GM19455 (cell line): ENCODE measurements around the gene MRPL17.
"Not testable (repeated sequence)": the region's sequence is repeated elsewhere in the genome, so short reads cannot be mapped to it uniquely, and the experiment has no call there.

Source experiments
- ATAC-seq: cut with Tn5 transposase; IDR thresholded peaks from one replicate; pipeline ENCODE4 v1.9.1; 2021; ENCODE audit not compliant: unreplicated experiment

The MRPL17 gene

GRCh38 chr11:6682936-6683861 lies at the start of gene MRPL17:
MRPL17 (minus strand) TSS chr11:6683340; CDS start chr11:6683296, 44 bp downstream.
- ATAC-seq, result peak; percentile 93

DNA sequence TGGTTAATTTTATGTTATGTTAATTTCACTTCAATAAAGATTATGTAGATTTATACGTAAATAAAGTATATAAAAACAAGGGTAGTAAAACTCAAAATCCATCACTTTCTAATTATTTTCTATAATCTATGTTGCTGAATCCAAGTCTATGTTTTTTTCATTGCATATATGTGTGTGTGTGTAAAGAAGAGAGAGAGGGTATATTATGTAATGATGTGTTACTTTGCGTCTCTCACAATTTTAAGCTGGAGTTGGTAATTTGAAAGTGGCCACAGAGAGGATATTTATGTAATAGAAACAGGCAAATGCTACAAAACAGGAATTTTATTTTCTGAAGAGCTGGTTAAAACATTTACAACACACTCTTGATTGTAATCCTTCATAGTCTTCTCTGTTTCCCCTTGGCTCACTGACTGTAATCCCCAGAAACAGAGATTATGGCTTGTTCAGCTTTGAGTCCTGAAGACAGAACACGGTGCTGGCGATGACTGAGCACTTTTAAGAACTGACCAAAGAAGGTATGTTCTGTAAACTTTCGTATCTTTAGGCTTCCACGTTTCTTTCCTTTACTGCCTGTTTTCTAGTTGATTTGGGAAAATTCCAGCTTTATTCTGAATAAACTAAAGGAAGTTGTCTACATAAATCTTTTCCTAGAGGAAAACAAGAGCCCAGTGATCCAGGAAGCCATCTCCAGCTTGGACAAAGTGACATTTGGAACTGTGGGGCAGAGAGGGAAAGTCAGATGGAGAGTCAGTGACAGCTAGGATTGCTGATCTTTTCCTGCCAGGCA lies 45.0 kb upstream of the MRPL17 start:
- no peak for ATAC-seq

GRCh38 chr11:6725386-6725896 lies 42.3 kb upstream of the MRPL17 start:
- ATAC-seq, result no peak

- no peak for ATAC-seq
Measured at GRCh38 chr11:6724013-6724412, 40.9 kb upstream of the MRPL17 start.

DNA sequence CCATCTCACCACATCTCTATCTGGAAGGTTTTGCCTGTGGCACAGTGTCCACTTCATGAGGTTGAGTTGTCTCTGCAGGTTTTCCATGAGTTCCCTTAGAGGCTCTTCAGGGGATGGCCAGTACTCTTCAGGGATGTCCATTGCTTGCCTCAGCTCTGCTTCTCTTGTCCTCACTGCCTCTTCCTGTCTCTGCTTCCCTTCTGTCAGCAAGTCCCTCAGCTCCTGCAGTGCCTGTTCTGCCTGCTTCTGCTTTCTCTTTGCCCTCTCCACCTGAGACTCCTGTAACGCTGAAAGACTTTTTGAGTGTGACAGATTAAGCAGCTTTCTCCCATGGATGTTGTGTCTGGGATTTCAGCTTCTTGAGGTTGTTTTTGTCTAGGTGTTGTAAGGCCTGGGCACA lies 38.2 kb upstream of the MRPL17 start:
- no peak for ATAC-seq

- no peak for ATAC-seq
Measured at GRCh38 chr11:6719576-6719975, 36.4 kb upstream of the MRPL17 start.

DNA sequence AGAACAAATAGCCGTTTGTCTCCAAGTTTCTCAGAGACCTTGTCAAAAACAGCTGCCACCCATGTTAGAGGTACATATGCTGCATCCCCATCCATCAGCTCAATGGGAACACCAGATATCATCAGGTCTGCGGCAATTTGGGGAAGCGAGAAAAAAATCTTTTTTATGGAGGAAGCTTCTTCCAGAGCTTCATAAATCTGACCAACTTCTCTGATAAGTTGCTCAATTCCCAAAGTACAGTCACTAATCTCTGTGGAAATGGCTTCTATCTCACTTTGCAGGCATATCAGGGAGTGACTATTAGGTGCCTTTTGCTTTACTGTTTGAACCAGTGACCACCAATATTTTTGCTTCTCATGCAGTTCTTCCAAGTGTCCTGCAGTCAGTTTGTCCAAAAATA lies 34.3 kb upstream of the MRPL17 start:
- no peak for ATAC-seq

DNA sequence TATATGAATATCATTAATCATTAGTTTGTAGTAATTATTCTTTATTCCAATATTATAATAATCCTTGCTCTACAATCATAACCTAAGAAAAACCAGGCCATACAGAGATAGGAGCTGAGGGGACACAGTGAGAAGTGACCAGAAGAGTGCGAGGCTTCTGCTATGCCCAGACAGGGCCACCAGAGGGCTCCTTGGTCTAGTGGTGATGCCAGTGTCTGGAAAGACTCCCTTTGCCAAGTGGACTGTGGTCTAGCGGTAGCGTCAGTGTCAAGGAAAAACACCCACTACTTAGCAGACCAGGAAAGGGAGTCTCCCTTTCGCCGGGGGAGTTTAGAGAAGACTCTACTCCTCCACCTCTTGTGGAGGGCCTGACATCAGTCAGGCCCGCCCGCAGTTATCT lies 28.4 kb upstream of the MRPL17 start:
- ATAC-seq, result not testable (repeated sequence)

DNA sequence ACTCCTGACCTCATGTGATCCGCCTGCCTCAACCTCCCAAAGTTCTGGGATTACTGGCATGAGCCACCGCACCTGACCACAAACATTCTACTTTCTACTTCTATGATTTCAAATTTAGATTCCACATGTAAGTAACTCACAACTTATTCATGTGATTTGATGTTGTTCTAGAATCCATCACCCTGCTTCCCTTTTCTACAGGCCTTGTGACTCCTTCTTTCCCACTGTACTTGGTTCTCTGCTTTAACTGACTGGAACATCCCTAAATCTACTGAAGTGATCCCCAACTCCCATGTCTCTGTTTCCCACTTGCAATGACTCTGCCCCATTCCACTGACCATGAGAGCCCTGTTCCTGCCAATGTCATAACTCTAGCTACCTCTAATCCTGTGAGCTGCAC lies 25.7 kb upstream of the MRPL17 start:
- ATAC-seq, result no peak

DNA sequence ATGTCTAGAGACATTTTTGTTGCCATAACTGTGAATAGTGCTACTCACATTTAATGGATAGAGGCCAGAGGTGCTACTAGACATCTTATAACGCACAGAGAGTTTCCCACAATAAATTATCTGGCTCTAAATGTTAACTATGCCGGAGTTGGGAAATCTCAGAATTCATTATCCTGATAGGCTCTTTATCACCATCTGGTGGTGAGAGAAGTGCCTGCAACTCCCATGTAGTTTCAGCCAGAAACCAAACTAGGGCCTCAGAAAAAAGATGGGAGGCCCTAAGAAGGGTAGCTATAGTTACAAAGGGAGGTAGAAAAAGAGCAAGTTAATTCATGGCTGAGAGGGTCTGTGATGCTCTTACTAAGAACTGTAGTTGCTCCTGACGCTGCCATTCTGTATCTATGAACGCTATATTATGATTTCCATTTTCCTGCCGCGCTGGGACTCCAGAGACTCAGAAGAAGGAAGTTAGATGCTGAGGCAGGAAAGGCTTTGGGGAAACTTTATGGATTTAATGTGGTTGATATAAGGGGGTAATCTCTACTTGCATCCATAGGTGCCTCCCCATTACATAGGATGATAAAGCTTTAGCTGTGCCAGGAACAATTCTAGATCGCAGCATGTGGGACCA lies 22.9 kb upstream of the MRPL17 start:
- peak; percentile 54 for ATAC-seq

DNA sequence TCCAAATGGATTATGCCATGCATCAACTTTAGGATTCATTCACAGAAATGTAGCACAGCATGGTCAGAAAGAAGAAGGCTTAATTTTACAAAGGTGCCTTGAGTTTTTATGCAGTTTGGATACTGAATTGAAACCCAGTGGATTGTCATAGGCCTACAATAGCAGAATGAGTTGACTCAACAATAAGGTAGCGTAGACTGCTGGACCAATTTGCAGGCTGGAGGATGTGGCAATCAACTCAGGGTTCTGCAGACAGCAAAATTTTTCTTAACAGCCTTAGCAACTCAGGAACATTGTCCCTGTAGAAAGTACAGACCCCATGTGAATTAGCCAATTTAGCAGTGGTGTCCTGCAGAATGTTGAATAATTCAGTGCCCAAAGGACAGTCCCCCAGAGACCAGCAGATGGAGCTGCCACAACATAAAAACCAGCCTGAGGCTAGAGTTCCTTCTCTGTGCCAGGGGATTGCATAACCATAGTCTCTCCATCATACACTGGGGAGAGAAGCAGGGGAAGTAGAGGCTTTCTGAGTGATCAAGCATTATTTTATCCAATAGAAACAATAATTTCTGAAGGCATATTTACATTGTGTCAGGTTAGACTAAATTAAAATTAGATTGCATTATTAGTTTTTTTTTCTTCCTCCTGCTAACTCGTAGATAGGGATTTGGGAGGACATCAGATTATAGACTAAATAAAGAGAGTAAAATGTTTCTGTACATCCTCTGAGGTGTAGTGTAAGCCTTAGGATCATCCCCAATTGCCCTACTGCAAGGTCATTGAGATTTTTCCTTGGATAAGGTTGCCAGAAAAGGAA lies 20.3 kb upstream of the MRPL17 start:
- ATAC-seq, result no peak

- ATAC-seq, result not testable (repeated sequence)
Measured at GRCh38 chr11:6701955-6702354, 18.8 kb upstream of the MRPL17 start.

GRCh38 chr11:6695377-6695776 lies 12.2 kb upstream of the MRPL17 start:
- ATAC-seq, result no peak

GRCh38 chr11:6694229-6694535 lies 11.0 kb upstream of the MRPL17 start:
- ATAC-seq, result no peak

GRCh38 chr11:6693342-6694228 lies 10.4 kb upstream of the MRPL17 start:
- no peak for ATAC-seq

DNA sequence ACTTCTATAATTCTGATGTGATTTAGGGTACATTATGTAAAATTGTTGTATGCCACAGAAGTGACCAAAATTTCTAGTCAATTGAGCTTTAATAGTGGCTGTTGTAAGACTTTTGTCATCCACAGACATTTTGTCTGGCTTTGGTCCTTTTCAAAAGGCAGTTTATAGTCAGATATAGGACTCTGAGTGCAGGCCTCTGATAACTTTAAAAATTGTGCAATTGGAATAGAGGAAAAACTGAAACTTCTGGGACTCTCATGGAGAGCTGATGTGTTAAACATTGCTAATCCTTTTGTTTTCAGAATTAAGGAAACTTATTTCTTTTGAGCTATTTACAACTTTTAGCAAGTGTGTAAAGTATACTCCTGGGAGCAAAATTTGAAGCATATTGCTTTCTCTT lies 9.0 kb upstream of the MRPL17 start:
- no peak for ATAC-seq

DNA sequence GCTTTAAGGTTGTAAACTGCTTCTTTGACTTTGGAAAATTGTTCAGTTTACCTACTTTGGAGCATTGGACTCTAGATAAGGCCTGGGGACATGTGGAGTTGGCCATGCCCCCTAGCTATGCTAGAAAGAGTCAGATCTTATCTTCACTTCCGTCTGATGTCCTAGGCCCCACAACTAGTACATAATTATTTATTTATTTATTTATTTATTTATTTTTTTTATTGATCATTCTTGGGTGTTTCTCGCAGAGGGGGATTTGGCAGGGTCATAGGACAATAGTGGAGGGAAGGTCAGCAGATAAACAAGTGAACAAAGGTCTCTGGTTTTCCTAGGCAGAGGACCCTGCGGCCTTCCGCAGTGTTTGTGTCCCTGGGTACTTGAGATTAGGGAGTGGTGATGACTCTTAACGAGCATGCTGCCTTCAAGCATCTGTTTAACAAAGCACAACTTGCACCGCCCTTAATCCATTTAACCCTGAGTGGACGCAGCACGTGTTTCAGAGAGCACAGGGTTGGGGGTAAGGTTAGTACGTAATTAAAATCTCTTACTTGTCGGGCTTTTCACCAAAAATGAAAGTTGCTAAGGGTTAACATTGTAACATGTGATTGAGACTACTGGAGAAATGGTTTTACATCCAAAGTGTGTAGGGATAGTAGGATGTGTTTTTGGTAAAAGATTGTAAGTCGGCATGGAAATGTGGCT lies 7.4 kb upstream of the MRPL17 start:
- ATAC-seq, result not testable (repeated sequence)

- ATAC-seq, result no peak
Measured at GRCh38 chr11:6687876-6688275, 4.7 kb upstream of the MRPL17 start.

DNA sequence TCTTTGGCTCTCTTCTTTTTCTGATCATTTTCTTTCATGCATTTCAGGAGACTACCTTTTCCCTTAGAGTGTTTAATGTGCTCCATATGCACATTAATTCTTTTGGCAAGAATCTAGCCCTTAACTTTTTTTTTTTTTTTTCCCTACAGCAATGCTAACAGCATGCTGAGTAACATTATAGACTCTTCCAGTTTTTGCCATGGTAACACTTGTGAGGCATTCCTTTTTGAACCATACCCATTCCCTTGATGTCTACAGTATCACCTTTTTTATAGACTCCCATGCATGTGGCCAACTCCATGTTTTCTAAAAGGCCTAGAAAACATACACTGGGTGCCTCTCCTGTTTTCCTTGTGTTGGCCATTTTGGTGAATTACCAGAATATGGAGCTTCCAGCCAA lies 2.9 kb upstream of the MRPL17 start:
- no peak for ATAC-seq
